ENCODE measurements around the gene WDR55.

DNA sequence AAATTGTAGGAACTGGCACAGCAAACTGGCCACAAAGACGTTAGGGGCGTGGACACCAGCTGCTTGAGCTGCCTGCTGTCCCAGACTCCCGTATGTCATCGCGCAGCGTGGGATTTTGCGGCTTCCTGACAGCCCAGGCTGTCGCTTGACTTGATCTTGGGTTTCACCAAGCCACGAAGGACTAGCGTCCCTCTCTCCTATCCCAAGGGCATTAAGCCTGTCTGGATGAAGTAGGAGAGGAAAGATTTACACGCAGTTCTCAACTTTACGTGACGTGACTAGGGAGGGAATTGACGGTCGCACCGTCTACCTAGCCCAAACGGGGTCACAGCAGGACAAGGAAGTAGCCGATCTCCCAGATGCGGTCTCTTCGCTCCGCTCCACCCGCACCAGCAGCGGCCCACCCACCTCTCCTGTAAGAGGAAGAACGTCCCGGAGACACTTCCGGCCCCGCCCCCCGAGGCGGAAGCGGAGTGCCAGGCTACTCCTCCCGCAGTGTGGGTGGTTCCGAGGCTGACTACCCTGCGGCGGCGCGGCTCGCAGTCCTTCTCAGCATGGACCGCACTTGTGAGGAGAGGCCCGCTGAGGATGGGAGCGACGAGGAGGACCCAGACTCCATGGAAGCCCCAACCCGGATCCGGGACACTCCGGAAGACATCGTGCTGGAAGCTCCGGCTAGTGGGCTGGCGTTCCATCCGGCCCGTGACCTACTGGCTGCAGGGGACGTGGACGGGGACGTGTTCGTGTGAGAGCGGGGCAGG lies at the start of gene WDR55:
- TF ChIP-seq, protein P1, sequence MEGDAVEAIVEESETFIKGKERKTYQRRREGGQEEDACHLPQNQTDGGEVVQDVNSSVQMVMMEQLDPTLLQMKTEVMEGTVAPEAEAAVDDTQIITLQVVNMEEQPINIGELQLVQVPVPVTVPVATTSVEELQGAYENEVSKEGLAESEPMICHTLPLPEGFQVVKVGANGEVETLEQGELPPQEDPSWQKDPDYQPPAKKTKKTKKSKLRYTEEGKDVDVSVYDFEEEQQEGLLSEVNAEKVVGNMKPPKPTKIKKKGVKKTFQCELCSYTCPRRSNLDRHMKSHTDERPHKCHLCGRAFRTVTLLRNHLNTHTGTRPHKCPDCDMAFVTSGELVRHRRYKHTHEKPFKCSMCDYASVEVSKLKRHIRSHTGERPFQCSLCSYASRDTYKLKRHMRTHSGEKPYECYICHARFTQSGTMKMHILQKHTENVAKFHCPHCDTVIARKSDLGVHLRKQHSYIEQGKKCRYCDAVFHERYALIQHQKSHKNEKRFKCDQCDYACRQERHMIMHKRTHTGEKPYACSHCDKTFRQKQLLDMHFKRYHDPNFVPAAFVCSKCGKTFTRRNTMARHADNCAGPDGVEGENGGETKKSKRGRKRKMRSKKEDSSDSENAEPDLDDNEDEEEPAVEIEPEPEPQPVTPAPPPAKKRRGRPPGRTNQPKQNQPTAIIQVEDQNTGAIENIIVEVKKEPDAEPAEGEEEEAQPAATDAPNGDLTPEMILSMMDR (optimal IDR thresholded peaks at IDR 0.05 in 1 of 3, IDR thresholded peaks at IDR 0.05 in 1 of 3, conservative IDR thresholded peaks at IDR 0.05 in 1 of 3; ENCODE audit: extremely low read depth in 1 of 3, insufficient read depth in 2 of 3, low read length in 3 of 3) = no peak
- TF ChIP-seq EZH2 (IDR thresholded peaks at IDR 0.05; ENCODE audit: low read length) = no peak
